ENCODE results near the gene MTG2. TPM values are rescaled to one million over a fixed set of nuclear protein-coding genes. Genes with fewer than 3 reads are reported as not detected.

The MTG2 gene
- total and polyA plus RNA-seq, 2 of the 13 experiments (the other 11 are each of a cell fraction or from before 2014, with no cell fraction given), result 20.4 to 37.8 TPM

DNA sequence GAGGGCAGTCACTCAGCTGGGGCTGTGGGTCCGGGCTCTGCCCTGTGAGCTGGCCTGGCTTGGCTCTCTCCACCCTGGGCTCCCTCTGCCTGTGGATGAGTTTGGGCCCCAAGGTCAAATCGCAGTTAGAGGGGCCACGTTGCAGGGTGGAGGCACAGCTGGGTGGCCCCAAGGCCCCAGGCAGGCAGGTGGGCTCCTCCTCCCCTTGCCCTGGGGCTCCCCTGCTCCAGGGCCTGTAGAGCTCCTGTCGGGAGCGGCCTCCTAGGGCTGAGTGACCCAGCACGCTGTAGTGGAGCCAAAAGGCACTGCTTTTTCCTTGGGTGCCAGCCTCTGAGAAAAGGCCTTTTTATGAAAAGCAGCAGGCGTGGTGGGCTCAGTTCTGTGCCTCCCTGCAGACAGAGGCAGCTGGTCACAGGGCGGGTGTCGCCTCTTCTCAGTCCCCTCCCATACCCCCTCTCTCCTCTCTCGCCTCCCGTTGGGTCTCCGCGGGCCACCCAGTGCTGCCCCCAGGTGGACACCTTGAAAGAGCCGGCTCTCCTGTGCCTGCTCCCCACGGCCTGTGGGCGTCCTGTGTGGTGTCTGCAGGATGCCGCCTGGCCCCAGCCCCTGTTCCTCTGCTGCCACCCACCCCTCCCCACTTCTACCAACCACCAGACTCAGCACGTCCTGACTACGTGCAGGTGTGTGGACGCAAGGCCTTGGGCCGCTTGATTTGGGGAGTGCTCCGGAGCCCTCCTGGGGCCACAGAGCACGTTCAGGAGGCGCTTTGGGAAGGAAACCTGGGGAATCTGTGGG, 26.0 kb upstream of the MTG2 start (continued):
- TF ChIP-seq HMGA1 (CRISPR knock-in tag; conservative IDR thresholded peaks at IDR 0.05), result no peak
- peak; percentile 60; the same call in 1 of the 2 replicates for TF ChIP-seq SMC3 (IDR thresholded peaks at IDR 0.05; ENCODE audit: low read length)
- TF ChIP-seq, protein P1, sequence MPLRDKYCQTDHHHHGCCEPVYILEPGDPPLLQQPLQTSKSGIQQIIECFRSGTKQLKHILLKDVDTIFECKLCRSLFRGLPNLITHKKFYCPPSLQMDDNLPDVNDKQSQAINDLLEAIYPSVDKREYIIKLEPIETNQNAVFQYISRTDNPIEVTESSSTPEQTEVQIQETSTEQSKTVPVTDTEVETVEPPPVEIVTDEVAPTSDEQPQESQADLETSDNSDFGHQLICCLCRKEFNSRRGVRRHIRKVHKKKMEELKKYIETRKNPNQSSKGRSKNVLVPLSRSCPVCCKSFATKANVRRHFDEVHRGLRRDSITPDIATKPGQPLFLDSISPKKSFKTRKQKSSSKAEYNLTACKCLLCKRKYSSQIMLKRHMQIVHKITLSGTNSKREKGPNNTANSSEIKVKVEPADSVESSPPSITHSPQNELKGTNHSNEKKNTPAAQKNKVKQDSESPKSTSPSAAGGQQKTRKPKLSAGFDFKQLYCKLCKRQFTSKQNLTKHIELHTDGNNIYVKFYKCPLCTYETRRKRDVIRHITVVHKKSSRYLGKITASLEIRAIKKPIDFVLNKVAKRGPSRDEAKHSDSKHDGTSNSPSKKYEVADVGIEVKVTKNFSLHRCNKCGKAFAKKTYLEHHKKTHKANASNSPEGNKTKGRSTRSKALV (CRISPR knock-in tag; IDR thresholded peaks at IDR 0.05), result no peak
- TF ChIP-seq ISX (CRISPR knock-in tag; conservative IDR thresholded peaks at IDR 0.05), result no peak
- no peak for TF ChIP-seq KDM4B (CRISPR knock-in tag; IDR thresholded peaks at IDR 0.05)
- TF ChIP-seq, protein P2, sequence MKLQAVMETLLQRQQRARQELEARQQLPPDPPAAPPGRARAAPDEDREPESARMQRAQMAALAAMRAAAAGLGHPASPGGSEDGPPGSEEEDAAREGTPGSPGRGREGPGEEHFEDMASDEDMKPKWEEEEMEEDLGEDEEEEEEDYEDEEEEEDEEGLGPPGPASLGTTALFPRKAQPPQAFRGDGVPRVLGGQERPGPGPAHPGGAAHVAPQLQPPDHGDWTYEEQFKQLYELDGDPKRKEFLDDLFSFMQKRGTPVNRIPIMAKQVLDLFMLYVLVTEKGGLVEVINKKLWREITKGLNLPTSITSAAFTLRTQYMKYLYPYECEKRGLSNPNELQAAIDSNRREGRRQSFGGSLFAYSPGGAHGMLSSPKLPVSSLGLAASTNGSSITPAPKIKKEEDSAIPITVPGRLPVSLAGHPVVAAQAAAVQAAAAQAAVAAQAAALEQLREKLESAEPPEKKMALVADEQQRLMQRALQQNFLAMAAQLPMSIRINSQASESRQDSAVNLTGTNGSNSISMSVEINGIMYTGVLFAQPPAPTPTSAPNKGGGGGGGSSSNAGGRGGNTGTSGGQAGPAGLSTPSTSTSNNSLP (IDR thresholded peaks at IDR 0.05; ENCODE audit: low read depth, low read length), result no peak
- no peak for TF ChIP-seq NCOR1 (IDR thresholded peaks at IDR 0.05; ENCODE audit: borderline replicate concordance, low read length)
- peak; percentile 62 for TF ChIP-seq TBX2 (CRISPR knock-in tag; IDR thresholded peaks at IDR 0.05; ENCODE audit: borderline replicate concordance)
- TF ChIP-seq ZNF552 (CRISPR knock-in tag; IDR thresholded peaks at IDR 0.05; ENCODE audit: borderline replicate concordance), result no peak
- TF ChIP-seq, protein P3, sequence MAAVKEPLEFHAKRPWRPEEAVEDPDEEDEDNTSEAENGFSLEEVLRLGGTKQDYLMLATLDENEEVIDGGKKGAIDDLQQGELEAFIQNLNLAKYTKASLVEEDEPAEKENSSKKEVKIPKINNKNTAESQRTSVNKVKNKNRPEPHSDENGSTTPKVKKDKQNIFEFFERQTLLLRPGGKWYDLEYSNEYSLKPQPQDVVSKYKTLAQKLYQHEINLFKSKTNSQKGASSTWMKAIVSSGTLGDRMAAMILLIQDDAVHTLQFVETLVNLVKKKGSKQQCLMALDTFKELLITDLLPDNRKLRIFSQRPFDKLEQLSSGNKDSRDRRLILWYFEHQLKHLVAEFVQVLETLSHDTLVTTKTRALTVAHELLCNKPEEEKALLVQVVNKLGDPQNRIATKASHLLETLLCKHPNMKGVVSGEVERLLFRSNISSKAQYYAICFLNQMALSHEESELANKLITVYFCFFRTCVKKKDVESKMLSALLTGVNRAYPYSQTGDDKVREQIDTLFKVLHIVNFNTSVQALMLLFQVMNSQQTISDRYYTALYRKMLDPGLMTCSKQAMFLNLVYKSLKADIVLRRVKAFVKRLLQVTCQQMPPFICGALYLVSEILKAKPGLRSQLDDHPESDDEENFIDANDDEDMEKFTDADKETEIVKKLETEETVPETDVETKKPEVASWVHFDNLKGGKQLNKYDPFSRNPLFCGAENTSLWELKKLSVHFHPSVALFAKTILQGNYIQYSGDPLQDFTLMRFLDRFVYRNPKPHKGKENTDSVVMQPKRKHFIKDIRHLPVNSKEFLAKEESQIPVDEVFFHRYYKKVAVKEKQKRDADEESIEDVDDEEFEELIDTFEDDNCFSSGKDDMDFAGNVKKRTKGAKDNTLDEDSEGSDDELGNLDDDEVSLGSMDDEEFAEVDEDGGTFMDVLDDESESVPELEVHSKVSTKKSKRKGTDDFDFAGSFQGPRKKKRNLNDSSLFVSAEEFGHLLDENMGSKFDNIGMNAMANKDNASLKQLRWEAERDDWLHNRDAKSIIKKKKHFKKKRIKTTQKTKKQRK (IDR thresholded peaks at IDR 0.05; ENCODE audit: low read length), result no peak
- TF ChIP-seq ZNF451 (CRISPR knock-in tag; IDR thresholded peaks at IDR 0.05), result peak; percentile 69; the same call in 1 of the 2 replicates
- TF ChIP-seq NBN (conservative IDR thresholded peaks at IDR 0.05), result no peak
- TF ChIP-seq MTA3 (CRISPR knock-in tag; IDR thresholded peaks at IDR 0.05), result no peak
- no peak for TF ChIP-seq RFXANK (CRISPR knock-in tag; IDR thresholded peaks at IDR 0.05)
- no peak for TF ChIP-seq MIXL1 (CRISPR knock-in tag; IDR thresholded peaks at IDR 0.05)
- no peak; a peak in 1 of 4 replicates for TF ChIP-seq KLF16 (CRISPR knock-in tag; IDR thresholded peaks at IDR 0.05)
- TF ChIP-seq, protein P4, sequence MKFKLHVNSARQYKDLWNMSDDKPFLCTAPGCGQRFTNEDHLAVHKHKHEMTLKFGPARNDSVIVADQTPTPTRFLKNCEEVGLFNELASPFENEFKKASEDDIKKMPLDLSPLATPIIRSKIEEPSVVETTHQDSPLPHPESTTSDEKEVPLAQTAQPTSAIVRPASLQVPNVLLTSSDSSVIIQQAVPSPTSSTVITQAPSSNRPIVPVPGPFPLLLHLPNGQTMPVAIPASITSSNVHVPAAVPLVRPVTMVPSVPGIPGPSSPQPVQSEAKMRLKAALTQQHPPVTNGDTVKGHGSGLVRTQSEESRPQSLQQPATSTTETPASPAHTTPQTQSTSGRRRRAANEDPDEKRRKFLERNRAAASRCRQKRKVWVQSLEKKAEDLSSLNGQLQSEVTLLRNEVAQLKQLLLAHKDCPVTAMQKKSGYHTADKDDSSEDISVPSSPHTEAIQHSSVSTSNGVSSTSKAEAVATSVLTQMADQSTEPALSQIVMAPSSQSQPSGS (CRISPR knock-in tag; IDR thresholded peaks at IDR 0.05), result no peak
- peak; percentile 88 for TF ChIP-seq XRCC5 (optimal IDR thresholded peaks at IDR 0.05; ENCODE audit: low read length)

All from HepG2 (cell line).